Neural cell (in vitro differentiated cells): ENCODE results near the gene PPIF. TPM values are rescaled to one million over a fixed set of nuclear protein-coding genes. Genes with fewer than 3 reads are reported as not detected.

ENCODE experiments used
- H2AFZ ChIP-seq: fragments of 200-600, 300-800 bp; sonication (generic), shearing (Covaris generic); 2 replicates; pipeline ENCODE4 v1.6.0; 2014; ENCODE audit warnings: low read depth, mild to moderate bottlenecking, antibody characterized with exemption, low read length, moderate library complexity
- H3F3A ChIP-seq: fragments of 200-600 bp; shearing (Covaris generic); 2 replicates; pipeline ENCODE4 v1.6.1; 2016; ENCODE audit warnings: mild to moderate bottlenecking, moderate library complexity, mixed read lengths, antibody characterized with exemption, low read length; ENCODE audit not compliant: insufficient read depth, poor library complexity, severe bottlenecking
- H3K27ac ChIP-seq: fragments of 200-600, 300-800 bp; sonication (generic), shearing (Covaris generic); 2 replicates; pipeline ENCODE4 v1.5.1; 2014; ENCODE audit warnings: mild to moderate bottlenecking, low read length, moderate library complexity
- H3K27me3 ChIP-seq: fragments of 300-800, 200-600 bp; sonication (generic), shearing (Covaris generic); 2 replicates; pipeline ENCODE4 v1.6.0; 2014; ENCODE audit warnings: mild to moderate bottlenecking, low read depth, low read length, moderate library complexity; ENCODE audit not compliant: insufficient read depth
- H3K36me3 ChIP-seq: fragments of 300-800, 200-600 bp; sonication (generic), shearing (Covaris generic); 2 replicates; pipeline ENCODE4 v1.5.1; 2014; ENCODE audit warnings: mild to moderate bottlenecking, antibody characterized with exemption, low read length, moderate library complexity; ENCODE audit not compliant: insufficient read depth
- H3K4me2 ChIP-seq: fragments of 300-800, 200-600 bp; sonication (generic), shearing (Covaris generic); 2 replicates; pipeline ENCODE4 v1.6.0; 2014; ENCODE audit warnings: mild to moderate bottlenecking, low read length
- H3K4me3 ChIP-seq: fragments of 300-800, 200-600 bp; sonication (generic), shearing (Covaris generic); 2 replicates; pipeline ENCODE4 v1.5.1; 2014; ENCODE audit warnings: mild to moderate bottlenecking, low read length, moderate library complexity
- H3K79me2 ChIP-seq: fragments of 200-600 bp; shearing (Covaris generic); replicated peaks from 2 replicates; pipeline ENCODE4 v1.6.0; 2014; ENCODE audit warnings: mild to moderate bottlenecking, low read length, moderate library complexity; ENCODE audit not compliant: insufficient read depth
- H3K9ac ChIP-seq: fragments of 300-800, 200-600 bp; sonication (generic), shearing (Covaris generic); 2 replicates; pipeline ENCODE4 v1.6.1; 2016; ENCODE audit warnings: mild to moderate bottlenecking, low read length, mixed read lengths
- H3K9me2 ChIP-seq: fragments of 200-600 bp; shearing (Covaris generic); 2 replicates; pipeline ENCODE4 v1.6.1; 2016; ENCODE audit warnings: mild to moderate bottlenecking, low read length, mixed read lengths; ENCODE audit not compliant: insufficient read depth
- H3K9me3 ChIP-seq: fragments of 200-600, 300-800 bp; sonication (generic), shearing (Covaris generic); 2 replicates; pipeline ENCODE4 v1.6.1; 2016; ENCODE audit warnings: mild to moderate bottlenecking, mixed run types, low read length, moderate library complexity, mixed read lengths
- H4K20me1 ChIP-seq: fragments of 200-600 bp; shearing (Covaris generic); 2 replicates; pipeline ENCODE4 v1.6.1; 2016; ENCODE audit warnings: mild to moderate bottlenecking, mixed run types; ENCODE audit not compliant: insufficient read depth
- EP300 ChIP-seq: fragments of 450-650 bp; conservative IDR thresholded peaks from 2 replicates; pipeline ENCODE4 v1.6.1; 2014; ENCODE audit warnings: antibody characterized with exemption, mild to moderate bottlenecking, moderate library complexity; ENCODE audit not compliant: poor library complexity, severe bottlenecking
- EZH2 ChIP-seq: fragments of 200-600, 300-800 bp; shearing (Covaris generic), sonication (generic); IDR thresholded peaks from 2 replicates; pipeline ENCODE4 v1.6.1; 2014; ENCODE audit warnings: antibody characterized with exemption, low read length, borderline replicate concordance, mild to moderate bottlenecking; ENCODE audit not compliant: insufficient read depth, poor library complexity, severe bottlenecking
- MXI1 ChIP-seq: fragments of 450-650 bp; conservative IDR thresholded peaks from 2 replicates; pipeline ENCODE4 v1.6.1; 2014; ENCODE audit warnings: antibody characterized with exemption, mild to moderate bottlenecking; ENCODE audit not compliant: poor library complexity, severe bottlenecking
- POLR2AphosphoS5 ChIP-seq: IDR thresholded peaks from 2 replicates; pipeline ENCODE4 v1.6.1; 2012
- RAD21 ChIP-seq: fragments of 450-650 bp; conservative IDR thresholded peaks from 2 replicates; pipeline ENCODE4 v1.6.1; 2014; ENCODE audit warnings: antibody characterized with exemption, mild to moderate bottlenecking, moderate library complexity
- SMC3 ChIP-seq: fragments of 450-650 bp; conservative IDR thresholded peaks from 2 replicates; pipeline ENCODE4 v1.6.1; 2014; ENCODE audit warnings: antibody characterized with exemption, mild to moderate bottlenecking, moderate library complexity; ENCODE audit not compliant: poor library complexity
- TAF1 ChIP-seq: IDR thresholded peaks from 2 replicates; pipeline ENCODE4 v1.6.1; 2012; ENCODE audit warnings: low read depth
- polyA plus RNA-seq: library from polyadenylated mRNA; depleted of rRNA; stranded (reverse); fragments of >200 nt; gene quantifications from 2 replicates; pipeline ENCODE4 v1.2.3, GENCODE V29; 2014
- TF ChIP-seq, protein P1 (sequence below): IDR thresholded peaks from 2 replicates; pipeline ENCODE4 v1.6.1; 2012; ENCODE audit warnings: borderline replicate concordance
- TF ChIP-seq, protein P2 (sequence below): fragments of 450-650 bp; IDR thresholded peaks from 2 replicates; pipeline ENCODE4 v1.5.1; 2014; ENCODE audit warnings: antibody characterized with exemption, mild to moderate bottlenecking, moderate library complexity; ENCODE audit not compliant: poor library complexity, severe bottlenecking

The PPIF gene
- polyA plus RNA-seq, 1 donor from 2014 or later = 13.6 TPM

DNA sequence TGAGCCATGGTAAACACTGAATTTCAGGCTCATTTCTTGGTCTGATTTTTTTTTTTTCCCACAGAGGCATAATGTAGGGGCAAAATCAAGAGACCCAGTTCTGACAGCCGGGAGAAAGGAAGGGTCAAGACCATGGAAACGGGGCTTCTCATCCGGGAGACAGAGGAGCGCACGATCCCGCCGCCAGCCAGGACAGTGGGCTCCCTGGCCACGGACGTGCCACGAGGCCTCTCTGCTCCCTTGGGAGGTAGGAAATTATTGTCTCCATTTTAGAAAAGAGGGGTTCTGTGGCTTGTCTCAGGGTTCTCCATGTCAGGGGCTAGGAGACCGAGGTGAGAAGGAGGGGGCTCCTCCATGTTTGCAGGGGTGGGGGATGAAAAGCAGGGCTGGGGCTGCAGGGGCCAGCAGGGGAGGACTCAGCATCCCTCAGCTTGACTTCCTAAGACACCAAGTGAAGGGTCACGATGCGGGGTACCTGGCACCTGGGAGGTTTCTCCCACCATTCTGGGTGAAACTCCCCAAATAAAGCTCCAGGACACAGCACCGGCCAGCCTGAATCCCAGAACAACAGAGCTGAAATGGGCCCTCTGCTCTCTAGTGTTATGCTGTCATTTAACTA lies 37.6 kb downstream of the PPIF start:
- H3K27ac ChIP-seq = no peak overlapping the region
- H3K4me2 ChIP-seq = no peak overlapping the region
- no peak for TF ChIP-seq SMC3
- TF ChIP-seq POLR2AphosphoS5 = no peak
- TF ChIP-seq EP300 = no peak
- no peak for TF ChIP-seq TAF1
- no peak for TF ChIP-seq RAD21
- H3F3A ChIP-seq = no peaks in the 10 kb centered on the region
- H3K9me3 ChIP-seq = no peaks in the 10 kb centered on the region
- H3K4me3 ChIP-seq = no peak overlapping the region
- no peaks in the 10 kb centered on the region for H4K20me1 ChIP-seq
- no peaks in the 10 kb centered on the region for H3K9me2 ChIP-seq
- no peaks in the 10 kb centered on the region for H3K79me2 ChIP-seq
- H3K9ac ChIP-seq = no peak overlapping the region
- no peaks in the 10 kb centered on the region for H3K27me3 ChIP-seq
- no peaks in the 10 kb centered on the region for H3K36me3 ChIP-seq
- no peak overlapping the region for H2AFZ ChIP-seq

DNA sequence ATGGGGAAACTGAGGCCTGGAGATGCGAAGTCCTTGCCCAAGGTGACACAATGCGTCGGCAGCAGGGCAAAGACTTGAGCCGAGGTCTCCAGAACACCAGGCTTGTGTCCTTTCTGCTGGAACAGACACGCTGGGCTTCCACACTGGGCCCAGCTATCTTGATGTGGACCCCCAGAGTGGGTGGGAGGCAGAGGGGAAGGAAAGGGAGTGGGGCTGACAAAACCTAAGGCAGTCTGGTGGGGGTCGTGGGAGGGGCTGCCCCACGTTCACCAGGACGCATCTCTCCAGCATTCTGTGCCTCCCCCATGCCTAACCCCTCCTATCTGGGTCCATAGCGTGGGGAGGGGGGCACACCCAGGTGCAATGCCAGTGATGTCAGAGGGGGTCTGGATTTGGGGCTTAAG lies 38.1 kb downstream of the PPIF start:
- H3F3A ChIP-seq = no peaks in the 10 kb centered on the region
- H3K79me2 ChIP-seq = no peaks in the 10 kb centered on the region
- no peaks in the 10 kb centered on the region for H3K36me3 ChIP-seq
- no peaks in the 10 kb centered on the region for H3K9me3 ChIP-seq
- H3K4me3 ChIP-seq = no peak overlapping the region
- no peak overlapping the region for H3K4me2 ChIP-seq
- H2AFZ ChIP-seq = no peak overlapping the region
- no peak for TF ChIP-seq MXI1
- TF ChIP-seq, protein P1, sequence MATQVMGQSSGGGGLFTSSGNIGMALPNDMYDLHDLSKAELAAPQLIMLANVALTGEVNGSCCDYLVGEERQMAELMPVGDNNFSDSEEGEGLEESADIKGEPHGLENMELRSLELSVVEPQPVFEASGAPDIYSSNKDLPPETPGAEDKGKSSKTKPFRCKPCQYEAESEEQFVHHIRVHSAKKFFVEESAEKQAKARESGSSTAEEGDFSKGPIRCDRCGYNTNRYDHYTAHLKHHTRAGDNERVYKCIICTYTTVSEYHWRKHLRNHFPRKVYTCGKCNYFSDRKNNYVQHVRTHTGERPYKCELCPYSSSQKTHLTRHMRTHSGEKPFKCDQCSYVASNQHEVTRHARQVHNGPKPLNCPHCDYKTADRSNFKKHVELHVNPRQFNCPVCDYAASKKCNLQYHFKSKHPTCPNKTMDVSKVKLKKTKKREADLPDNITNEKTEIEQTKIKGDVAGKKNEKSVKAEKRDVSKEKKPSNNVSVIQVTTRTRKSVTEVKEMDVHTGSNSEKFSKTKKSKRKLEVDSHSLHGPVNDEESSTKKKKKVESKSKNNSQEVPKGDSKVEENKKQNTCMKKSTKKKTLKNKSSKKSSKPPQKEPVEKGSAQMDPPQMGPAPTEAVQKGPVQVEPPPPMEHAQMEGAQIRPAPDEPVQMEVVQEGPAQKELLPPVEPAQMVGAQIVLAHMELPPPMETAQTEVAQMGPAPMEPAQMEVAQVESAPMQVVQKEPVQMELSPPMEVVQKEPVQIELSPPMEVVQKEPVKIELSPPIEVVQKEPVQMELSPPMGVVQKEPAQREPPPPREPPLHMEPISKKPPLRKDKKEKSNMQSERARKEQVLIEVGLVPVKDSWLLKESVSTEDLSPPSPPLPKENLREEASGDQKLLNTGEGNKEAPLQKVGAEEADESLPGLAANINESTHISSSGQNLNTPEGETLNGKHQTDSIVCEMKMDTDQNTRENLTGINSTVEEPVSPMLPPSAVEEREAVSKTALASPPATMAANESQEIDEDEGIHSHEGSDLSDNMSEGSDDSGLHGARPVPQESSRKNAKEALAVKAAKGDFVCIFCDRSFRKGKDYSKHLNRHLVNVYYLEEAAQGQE = no peak
- TF ChIP-seq POLR2AphosphoS5 = no peak
- no peak for TF ChIP-seq EP300
- no peak for TF ChIP-seq EZH2
- no peak for TF ChIP-seq RAD21
- TF ChIP-seq, protein P2, sequence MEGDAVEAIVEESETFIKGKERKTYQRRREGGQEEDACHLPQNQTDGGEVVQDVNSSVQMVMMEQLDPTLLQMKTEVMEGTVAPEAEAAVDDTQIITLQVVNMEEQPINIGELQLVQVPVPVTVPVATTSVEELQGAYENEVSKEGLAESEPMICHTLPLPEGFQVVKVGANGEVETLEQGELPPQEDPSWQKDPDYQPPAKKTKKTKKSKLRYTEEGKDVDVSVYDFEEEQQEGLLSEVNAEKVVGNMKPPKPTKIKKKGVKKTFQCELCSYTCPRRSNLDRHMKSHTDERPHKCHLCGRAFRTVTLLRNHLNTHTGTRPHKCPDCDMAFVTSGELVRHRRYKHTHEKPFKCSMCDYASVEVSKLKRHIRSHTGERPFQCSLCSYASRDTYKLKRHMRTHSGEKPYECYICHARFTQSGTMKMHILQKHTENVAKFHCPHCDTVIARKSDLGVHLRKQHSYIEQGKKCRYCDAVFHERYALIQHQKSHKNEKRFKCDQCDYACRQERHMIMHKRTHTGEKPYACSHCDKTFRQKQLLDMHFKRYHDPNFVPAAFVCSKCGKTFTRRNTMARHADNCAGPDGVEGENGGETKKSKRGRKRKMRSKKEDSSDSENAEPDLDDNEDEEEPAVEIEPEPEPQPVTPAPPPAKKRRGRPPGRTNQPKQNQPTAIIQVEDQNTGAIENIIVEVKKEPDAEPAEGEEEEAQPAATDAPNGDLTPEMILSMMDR = no peak
- TF ChIP-seq SMC3 = no peak
- TF ChIP-seq TAF1 = no peak
- no peak overlapping the region for H3K27ac ChIP-seq
- no peak overlapping the region for H3K9ac ChIP-seq
- H3K9me2 ChIP-seq = no peaks in the 10 kb centered on the region
- H4K20me1 ChIP-seq = no peaks in the 10 kb centered on the region
- no peaks in the 10 kb centered on the region for H3K27me3 ChIP-seq
